C4-2B (cell line): ENCODE data around the gene KDM2A.
"Not testable (repeated sequence)": the region's sequence is repeated elsewhere in the genome, so short reads cannot be mapped to it uniquely, and the experiment has no call there.

Experiments
- H3K27ac ChIP-seq: fragments of 450-650 bp; 2 replicates; pipeline ENCODE4 v1.5.1; 2017
- CTCF ChIP-seq: fragments of 450-650 bp; conservative IDR thresholded peaks from 2 replicates; pipeline ENCODE4 v1.5.1; 2017; ENCODE audit warnings: mild to moderate bottlenecking
- ZFX ChIP-seq: fragments of 450-650 bp; IDR thresholded peaks from 2 replicates; pipeline ENCODE4 v1.6.1; 2017

KDM2A gene

GRCh38 chr11:67256477-67257135 is 137.5 kb downstream of the KDM2A start:
- H3K27ac ChIP-seq, result no peak overlapping the region
- TF ChIP-seq ZFX (no peak), CTCF (no peak)

GRCh38 chr11:67260406-67260805 is 141.3 kb downstream of the KDM2A start:
- no peak overlapping the region for H3K27ac ChIP-seq
- TF ChIP-seq CTCF (no peak), ZFX (no peak)

- not testable (repeated sequence) for H3K27ac ChIP-seq
Observed at GRCh38 chr11:67260885-67261639, 142.0 kb downstream of the KDM2A start.

- H3K27ac ChIP-seq, result no peak overlapping the region
- TF ChIP-seq CTCF (no peak), ZFX (no peak)
Observed at GRCh38 chr11:67261640-67261945, 142.5 kb downstream of the KDM2A start.

- no peak for TF ChIP-seq ZFX
- TF ChIP-seq CTCF, result no peak
Observed at GRCh38 chr11:67261946-67262681, 143.1 kb downstream of the KDM2A start.

GRCh38 chr11:67262731-67263675 is 143.9 kb downstream of the KDM2A start:
- TF ChIP-seq ZFX, result no peak
- TF ChIP-seq CTCF, result peak; percentile 96
- H3K27ac ChIP-seq, result no peak overlapping the region

More at GRCh38 chr11:67261946-67262681, 143.1 kb downstream of the KDM2A start:
- H3K27ac ChIP-seq, result no peak overlapping the region

- TF ChIP-seq CTCF (no peak), ZFX (no peak)
- H3K27ac ChIP-seq, result no peak overlapping the region
Observed at GRCh38 chr11:67264260-67264659, 145.2 kb downstream of the KDM2A start.
